ENCODE results near the gene ZMYM2. TPM values are rescaled to one million over a fixed set of nuclear protein-coding genes. Genes with fewer than 3 reads are reported as not detected.

Gene ZMYM2
- total RNA-seq, 4 donors from 2014 or later: 44.5 to 217 (median 57.0) TPM

DNA sequence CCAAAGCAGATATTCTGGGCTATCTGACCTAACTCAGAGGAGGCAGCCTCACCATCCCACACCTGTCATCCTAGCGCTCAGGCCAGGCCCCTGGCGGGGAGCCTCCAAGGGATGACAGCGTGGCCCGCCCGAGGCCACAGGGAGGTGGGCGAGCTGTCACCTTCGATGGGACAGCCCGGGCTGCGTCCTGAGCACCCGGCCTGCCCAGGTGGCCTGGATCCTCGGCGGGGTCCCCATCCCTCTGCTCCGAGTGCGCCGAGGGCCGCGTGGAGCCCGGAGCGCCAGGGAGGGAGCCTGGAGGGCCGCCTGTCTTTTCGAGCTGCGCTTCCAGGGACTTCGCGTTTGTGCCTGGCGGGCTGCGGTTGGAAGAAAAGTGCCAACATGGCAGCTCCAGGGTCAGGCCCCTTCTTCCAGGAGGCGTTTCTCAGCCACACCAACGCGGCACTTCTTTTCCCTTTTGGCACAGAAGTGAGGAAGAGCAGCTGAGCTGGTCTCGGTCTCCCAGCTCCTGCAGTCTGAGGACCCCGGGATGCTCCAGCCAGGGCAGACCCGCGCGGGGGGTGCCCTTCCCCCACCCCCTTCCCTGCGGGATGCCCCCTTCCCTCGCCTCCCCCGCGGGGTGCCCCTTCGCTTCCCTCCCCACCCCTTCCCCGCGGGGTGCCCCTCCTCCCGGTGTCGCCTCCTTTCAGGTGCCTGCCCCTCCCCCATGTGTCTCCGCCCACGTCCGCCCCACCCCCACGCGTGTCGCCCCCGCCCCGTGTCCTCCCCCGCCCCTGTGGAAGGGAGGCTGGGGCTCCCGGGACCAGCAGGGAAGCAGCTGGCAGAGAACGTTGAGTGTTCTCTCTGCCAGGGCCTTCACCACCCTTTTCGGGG lies 160.0 kb downstream of the ZMYM2 start:
- peak in 1 of 2 donors; percentile 80 for DNase-seq (ENCODE audit: low spot score in 2 of 2)
- H3K27ac ChIP-seq: peak overlapping the region; percentile 85
- peaks cover 21% of the 10 kb centered on the region for H3K4me1 ChIP-seq
- H3K4me3 ChIP-seq: peak overlapping the region; percentile 69
- no peaks in the 10 kb centered on the region for H3K27me3 ChIP-seq
- no peak for TF ChIP-seq POLR2AphosphoS5 (IDR thresholded peaks at IDR 0.05)
- TF ChIP-seq EP300 (IDR thresholded peaks at IDR 0.05): no peak
- TF ChIP-seq, protein P1, sequence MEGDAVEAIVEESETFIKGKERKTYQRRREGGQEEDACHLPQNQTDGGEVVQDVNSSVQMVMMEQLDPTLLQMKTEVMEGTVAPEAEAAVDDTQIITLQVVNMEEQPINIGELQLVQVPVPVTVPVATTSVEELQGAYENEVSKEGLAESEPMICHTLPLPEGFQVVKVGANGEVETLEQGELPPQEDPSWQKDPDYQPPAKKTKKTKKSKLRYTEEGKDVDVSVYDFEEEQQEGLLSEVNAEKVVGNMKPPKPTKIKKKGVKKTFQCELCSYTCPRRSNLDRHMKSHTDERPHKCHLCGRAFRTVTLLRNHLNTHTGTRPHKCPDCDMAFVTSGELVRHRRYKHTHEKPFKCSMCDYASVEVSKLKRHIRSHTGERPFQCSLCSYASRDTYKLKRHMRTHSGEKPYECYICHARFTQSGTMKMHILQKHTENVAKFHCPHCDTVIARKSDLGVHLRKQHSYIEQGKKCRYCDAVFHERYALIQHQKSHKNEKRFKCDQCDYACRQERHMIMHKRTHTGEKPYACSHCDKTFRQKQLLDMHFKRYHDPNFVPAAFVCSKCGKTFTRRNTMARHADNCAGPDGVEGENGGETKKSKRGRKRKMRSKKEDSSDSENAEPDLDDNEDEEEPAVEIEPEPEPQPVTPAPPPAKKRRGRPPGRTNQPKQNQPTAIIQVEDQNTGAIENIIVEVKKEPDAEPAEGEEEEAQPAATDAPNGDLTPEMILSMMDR (IDR thresholded peaks at IDR 0.05): no peak
- no peak for TF ChIP-seq POLR2A (IDR thresholded peaks at IDR 0.05)
- 0% methylated on average over 6 of the region's 55 CpGs for WGBS
- no peaks in the 10 kb centered on the region for H3K9me3 ChIP-seq
- no peaks in the 10 kb centered on the region for H3K36me3 ChIP-seq

DNA sequence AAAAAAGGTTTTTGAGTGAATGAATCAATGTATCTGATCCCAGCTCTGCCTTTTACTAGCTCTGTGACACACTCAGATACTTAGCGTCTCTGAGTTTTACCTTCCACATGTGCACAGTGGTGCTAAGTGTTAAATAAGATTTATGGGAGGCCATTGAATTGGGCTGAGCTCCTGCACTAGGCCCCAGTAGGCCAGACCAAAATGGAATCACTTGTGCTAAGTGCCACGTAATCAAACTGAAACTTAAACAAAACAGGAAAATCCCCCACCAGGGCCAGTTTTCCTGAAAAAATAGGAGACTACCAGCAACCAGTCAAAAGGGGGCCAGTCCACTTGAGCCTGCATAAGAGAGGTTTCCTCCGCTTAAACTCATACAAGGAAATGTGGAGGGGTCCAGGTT lies 161.4 kb downstream of the ZMYM2 start:
- TF ChIP-seq POLR2AphosphoS5 (IDR thresholded peaks at IDR 0.05) (no peak), EP300 (IDR thresholded peaks at IDR 0.05) (no peak), POLR2A (IDR thresholded peaks at IDR 0.05) (no peak)
- TF ChIP-seq, protein P1 (IDR thresholded peaks at IDR 0.05): no peak
- Histone ChIP-seq H3K4me1 (peaks cover 21% of the 10 kb centered on the region), H3K36me3 (no peaks in the 10 kb centered on the region), H3K27me3 (no peaks in the 10 kb centered on the region), H3K27ac (peak overlapping the region; percentile 85), H3K9me3 (no peaks in the 10 kb centered on the region), H3K4me3 (peak overlapping the region; percentile 27)
- 91% methylated on average over 3 of the region's 3 CpGs for WGBS
- DNase-seq (ENCODE audit: low spot score in 2 of 2): peak in 1 of 2 donors; percentile 11

DNA sequence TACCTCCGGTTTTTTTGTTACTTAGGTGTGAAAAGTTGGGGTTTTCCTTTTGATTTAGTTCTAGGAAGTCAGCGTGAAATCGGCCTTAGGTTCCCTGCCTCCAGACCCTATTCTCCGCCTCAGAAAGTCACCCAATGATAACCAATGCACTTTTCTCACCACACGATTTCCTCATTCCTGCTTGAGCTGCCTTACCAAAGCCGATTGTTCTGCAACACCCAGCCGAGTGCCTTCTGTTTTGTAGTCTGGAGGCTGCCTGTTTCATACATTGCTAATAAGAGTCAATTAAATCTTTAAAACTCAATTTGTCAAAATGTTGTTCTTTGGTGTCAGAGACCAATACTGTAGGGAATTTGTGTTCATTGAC lies 162.6 kb downstream of the ZMYM2 start:
- Histone ChIP-seq H3K9me3 (no peaks in the 10 kb centered on the region), H3K27ac (no peak overlapping the region), H3K4me1 (peaks cover 32% of the 10 kb centered on the region), H3K27me3 (no peaks in the 10 kb centered on the region), H3K4me3 (peak overlapping the region; percentile 27), H3K36me3 (no peaks in the 10 kb centered on the region)
- TF ChIP-seq EP300 (IDR thresholded peaks at IDR 0.05) (no peak), POLR2AphosphoS5 (IDR thresholded peaks at IDR 0.05) (no peak), POLR2A (IDR thresholded peaks at IDR 0.05) (no peak)
- TF ChIP-seq, protein P1 (IDR thresholded peaks at IDR 0.05): no peak
- 50% methylated on average over 7 of the region's 7 CpGs for WGBS
- peak in 1 of 2 donors; percentile 34 for DNase-seq (ENCODE audit: low spot score in 2 of 2)

DNA sequence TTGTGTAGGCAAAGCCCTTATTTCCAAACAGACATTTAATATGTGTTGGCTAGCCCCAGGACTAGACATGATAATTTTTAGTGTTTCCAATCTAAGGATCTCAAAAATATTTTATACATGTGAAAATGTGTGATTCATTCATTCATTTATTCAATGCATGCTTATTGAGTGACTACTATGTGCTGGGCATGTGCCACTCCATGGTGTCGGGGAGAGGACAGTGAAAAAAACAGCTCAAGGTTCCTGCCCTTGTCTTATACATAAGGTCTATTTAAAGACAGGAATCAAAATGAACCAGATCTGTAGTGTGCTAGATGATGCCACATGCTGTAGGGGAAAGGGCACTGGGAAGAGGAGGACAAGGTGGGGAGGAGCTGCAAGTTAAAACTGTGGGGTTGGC lies 165.8 kb downstream of the ZMYM2 start:
- TF ChIP-seq POLR2A (IDR thresholded peaks at IDR 0.05) (no peak), POLR2AphosphoS5 (IDR thresholded peaks at IDR 0.05) (no peak), EP300 (IDR thresholded peaks at IDR 0.05) (no peak)
- TF ChIP-seq, protein P1 (IDR thresholded peaks at IDR 0.05): no peak
- 56% methylated on average over 1 of the region's 1 CpG for WGBS
- no peak for DNase-seq (ENCODE audit: low spot score in 2 of 2)
- Histone ChIP-seq H3K27me3 (peaks cover 11% of the 10 kb centered on the region), H3K36me3 (no peaks in the 10 kb centered on the region), H3K9me3 (no peaks in the 10 kb centered on the region), H3K4me1 (peaks cover 35% of the 10 kb centered on the region), H3K27ac (no peak overlapping the region), H3K4me3 (no peak overlapping the region)

DNA sequence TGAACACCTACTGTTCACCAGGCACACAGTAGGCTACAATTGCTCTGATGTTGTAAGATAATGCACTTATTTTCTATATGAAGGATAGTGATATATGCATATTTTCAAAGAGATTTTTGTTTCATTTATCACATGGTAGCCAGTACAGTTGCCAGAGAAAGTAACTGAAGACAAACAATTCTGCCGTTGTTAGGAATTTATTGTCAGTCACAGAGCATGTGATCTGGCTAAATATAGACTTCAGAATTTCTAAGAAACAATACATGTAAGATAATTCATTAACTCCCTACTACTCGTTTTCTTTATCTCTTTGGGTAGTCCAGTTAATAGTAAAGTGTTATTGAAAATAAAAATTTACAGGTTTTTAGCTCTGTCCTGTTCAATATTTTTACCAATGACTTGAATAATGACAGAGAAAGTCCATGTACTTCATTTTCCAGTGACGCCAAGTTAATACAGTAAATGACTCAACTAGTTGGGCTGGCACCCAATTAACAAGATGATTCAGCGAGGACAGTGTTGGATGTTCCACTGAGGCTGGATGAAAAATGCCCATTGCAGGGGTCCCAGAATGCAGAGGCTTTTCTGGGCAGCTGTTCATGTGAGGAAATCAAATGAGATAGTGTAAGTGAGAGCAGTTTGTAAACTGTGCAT lies 166.7 kb downstream of the ZMYM2 start:
- H3K4me1 ChIP-seq: peaks cover 28% of the 10 kb centered on the region
- no peak overlapping the region for H3K27ac ChIP-seq
- no peak overlapping the region for H3K4me3 ChIP-seq
- DNase-seq (ENCODE audit: low spot score in 2 of 2): peak; percentile 8 to 43
- H3K36me3 ChIP-seq: no peaks in the 10 kb centered on the region
- 12% methylated on average over 4 of the region's 4 CpGs for WGBS
- peaks cover 19% of the 10 kb centered on the region for H3K27me3 ChIP-seq
- TF ChIP-seq EP300 (IDR thresholded peaks at IDR 0.05): no peak
- no peak for TF ChIP-seq POLR2AphosphoS5 (IDR thresholded peaks at IDR 0.05)
- H3K9me3 ChIP-seq: no peaks in the 10 kb centered on the region

Data from suprapubic skin (tissue), 4 donors.